PFSK-1 (cell line): ENCODE results near the gene NAALADL2.

ENCODE experiments used
- FOXP2 ChIP-seq: optimal IDR thresholded peaks from 2 replicates; pipeline ENCODE3; 2011; ENCODE audit warnings: borderline replicate concordance, control low read depth, inconsistent platforms; ENCODE audit not compliant: insufficient read depth; ENCODE audit errors: extremely low read length, extremely low read depth
- POLR2AphosphoS5 ChIP-seq: IDR thresholded peaks from 2 replicates; pipeline ENCODE4 v1.6.1; 2012; ENCODE audit warnings: low read depth, mild to moderate bottlenecking, control low read depth, low read length, moderate library complexity
- SIN3A ChIP-seq: IDR thresholded peaks from 2 replicates; pipeline ENCODE4 v1.6.1; 2012; ENCODE audit warnings: mild to moderate bottlenecking, low read length, moderate library complexity, borderline replicate concordance; ENCODE audit not compliant: insufficient read depth
- TAF1 ChIP-seq: IDR thresholded peaks from 2 replicates; pipeline ENCODE4 v1.6.1; 2012; ENCODE audit warnings: low read length, control low read depth, borderline replicate concordance; ENCODE audit not compliant: insufficient read depth
- TF ChIP-seq, protein P1 (sequence below), 2 experiments: IDR thresholded peaks; 2 replicates each; pipeline versions ENCODE4 v1.6.1 to v1.8.0; 2011 to 2012; ENCODE audit warnings: low read depth in 2 of 2, low read length in 2 of 2, control low read depth in 1 of 2, inconsistent platforms in 1 of 2, mild to moderate bottlenecking in 1 of 2, moderate library complexity in 1 of 2; ENCODE audit not compliant: insufficient read depth in 1 of 2

Gene NAALADL2

DNA sequence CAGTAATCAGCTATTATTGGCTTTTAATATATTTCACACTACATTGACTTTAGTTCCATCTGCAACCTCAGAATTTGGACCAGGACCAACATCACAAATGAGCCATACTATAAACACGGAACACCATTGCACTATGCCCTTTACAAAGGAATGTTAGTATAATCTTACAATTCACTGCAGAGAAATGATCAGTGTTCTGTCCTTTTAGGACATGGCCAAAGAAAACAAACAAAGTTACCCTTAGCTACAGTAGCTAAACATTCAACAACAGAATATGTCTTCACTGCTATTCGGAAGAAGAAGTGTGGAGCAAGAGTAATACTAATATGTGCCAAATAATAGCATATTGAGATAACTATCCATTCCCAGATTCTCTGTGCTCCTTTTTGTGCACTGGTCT lies 90.4 kb downstream of the NAALADL2 start:
- TF ChIP-seq, protein P1, sequence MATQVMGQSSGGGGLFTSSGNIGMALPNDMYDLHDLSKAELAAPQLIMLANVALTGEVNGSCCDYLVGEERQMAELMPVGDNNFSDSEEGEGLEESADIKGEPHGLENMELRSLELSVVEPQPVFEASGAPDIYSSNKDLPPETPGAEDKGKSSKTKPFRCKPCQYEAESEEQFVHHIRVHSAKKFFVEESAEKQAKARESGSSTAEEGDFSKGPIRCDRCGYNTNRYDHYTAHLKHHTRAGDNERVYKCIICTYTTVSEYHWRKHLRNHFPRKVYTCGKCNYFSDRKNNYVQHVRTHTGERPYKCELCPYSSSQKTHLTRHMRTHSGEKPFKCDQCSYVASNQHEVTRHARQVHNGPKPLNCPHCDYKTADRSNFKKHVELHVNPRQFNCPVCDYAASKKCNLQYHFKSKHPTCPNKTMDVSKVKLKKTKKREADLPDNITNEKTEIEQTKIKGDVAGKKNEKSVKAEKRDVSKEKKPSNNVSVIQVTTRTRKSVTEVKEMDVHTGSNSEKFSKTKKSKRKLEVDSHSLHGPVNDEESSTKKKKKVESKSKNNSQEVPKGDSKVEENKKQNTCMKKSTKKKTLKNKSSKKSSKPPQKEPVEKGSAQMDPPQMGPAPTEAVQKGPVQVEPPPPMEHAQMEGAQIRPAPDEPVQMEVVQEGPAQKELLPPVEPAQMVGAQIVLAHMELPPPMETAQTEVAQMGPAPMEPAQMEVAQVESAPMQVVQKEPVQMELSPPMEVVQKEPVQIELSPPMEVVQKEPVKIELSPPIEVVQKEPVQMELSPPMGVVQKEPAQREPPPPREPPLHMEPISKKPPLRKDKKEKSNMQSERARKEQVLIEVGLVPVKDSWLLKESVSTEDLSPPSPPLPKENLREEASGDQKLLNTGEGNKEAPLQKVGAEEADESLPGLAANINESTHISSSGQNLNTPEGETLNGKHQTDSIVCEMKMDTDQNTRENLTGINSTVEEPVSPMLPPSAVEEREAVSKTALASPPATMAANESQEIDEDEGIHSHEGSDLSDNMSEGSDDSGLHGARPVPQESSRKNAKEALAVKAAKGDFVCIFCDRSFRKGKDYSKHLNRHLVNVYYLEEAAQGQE (IDR thresholded peaks at IDR 0.05; ENCODE audit: insufficient read depth in 1 of 2, low read depth in 2 of 2, low read length in 2 of 2) = no peak
- TF ChIP-seq POLR2AphosphoS5 (no peak), SIN3A (no peak), TAF1 (no peak), FOXP2 (no peak)

DNA sequence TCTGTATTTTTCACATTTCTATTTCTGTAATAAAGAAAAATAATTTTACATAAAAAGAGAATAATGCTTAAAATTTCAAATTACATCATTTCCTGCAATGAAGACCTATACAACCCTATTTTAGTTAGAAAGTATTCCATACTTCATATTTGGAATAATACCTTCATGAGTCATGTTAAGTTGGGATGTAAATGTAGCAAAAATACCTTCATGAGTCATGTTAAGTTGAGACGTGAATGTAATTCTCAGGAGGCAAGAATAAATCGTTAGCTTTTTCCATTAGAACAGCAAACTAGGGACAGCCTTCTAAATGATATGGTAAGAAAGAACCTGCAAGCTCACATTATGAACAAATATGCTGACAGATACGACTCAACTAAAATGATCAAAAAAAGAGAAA lies 91.9 kb downstream of the NAALADL2 start:
- TF ChIP-seq FOXP2 (no peak), POLR2AphosphoS5 (no peak), SIN3A (no peak), TAF1 (no peak)
- TF ChIP-seq, protein P1 (IDR thresholded peaks at IDR 0.05; ENCODE audit: insufficient read depth in 1 of 2, low read depth in 2 of 2, low read length in 2 of 2) = no peak

DNA sequence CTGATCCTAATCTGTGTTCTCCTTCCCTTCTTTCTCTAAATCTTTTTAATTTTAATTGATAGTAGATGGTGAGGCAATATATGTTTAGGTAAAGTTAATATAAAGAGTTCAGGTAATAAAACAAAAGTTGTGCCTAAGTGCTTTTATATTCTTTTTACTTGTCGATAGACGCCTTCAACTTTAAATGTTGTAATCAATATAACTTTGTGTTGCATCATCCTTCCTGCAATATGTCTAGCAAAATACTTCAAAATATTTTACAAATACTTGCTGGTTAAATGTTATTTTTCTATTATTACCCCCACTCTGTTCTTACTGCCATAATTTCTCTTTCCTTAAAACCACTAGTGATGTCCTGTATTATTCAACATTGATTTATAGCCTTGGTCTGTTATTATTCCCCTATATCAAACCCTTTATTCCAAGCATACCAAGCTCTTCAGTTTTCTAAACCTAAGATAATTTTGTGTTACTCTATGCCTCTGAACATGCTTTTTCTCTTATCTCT lies 92.4 kb downstream of the NAALADL2 start:
- TF ChIP-seq SIN3A = no peak
- no peak for TF ChIP-seq POLR2AphosphoS5
- TF ChIP-seq, protein P1 (IDR thresholded peaks at IDR 0.05; ENCODE audit: insufficient read depth in 1 of 2, low read depth in 2 of 2, low read length in 2 of 2) = no peak
- TF ChIP-seq TAF1 = no peak
- no peak for TF ChIP-seq FOXP2

DNA sequence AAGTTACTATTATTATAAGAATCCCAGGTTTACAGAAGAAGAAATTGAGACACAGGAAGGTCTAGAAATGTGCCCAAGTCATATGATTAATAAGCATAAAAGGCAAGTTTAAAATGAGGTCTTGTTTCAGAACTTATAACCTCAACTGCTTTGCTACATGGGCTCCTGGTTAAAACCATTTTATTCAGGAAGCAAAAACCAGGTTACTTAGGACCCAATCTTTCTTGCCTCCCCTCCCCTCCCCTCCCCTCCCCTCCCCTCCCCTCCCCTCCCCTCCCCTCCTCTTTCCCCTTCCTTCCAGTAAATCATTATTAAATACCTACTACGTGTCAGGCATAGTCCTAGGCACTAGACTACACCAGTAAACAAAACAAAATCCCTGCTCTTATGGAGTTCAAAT lies 93.9 kb downstream of the NAALADL2 start:
- TF ChIP-seq FOXP2 (no peak), SIN3A (no peak), POLR2AphosphoS5 (no peak), TAF1 (no peak)

DNA sequence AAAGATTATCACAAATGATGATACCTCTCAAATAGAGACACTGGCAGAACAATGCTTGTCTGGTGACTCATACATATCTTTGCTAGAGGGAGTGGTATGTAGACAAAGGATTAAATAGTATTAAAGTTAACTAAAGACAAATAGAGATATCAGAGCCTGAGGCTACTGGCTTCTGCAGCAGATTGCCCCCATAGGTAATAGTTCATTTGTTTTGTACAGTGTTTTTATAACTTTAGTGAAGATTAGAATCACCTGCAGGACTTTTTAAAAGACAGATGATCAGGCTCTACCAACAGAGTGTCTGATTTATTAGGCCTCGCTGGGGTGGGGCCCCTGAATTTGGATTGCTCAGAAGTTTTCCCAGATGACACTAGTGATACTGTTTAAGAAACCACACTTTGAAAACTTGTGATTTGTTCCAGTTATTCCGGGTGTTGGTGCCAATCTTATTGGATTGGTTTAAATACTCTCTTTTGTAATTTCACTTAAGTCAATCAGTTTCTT lies 96.4 kb downstream of the NAALADL2 start:
- TF ChIP-seq POLR2AphosphoS5 (no peak), SIN3A (no peak), TAF1 (no peak)

DNA sequence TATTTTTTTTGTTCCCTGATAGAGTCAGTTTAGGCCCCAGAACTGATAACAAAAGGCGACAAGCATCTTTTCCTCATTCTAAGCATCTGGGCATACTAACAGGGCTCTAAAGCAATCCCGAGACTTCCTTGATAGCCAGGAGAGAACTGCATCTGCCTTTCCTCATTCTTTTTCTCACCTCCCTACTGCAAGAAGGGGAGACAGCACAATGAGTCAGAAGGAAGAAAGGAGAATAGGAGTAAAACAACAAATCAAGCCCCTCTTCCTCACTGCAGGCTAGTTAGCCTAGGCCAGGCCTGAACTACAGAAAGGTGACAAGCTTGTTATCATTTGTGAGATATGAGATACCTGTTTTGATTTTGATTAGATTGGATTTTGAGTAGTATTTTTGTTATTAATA lies 97.9 kb downstream of the NAALADL2 start:
- TF ChIP-seq POLR2AphosphoS5 = no peak
- TF ChIP-seq TAF1 = no peak
- TF ChIP-seq, protein P1 (IDR thresholded peaks at IDR 0.05; ENCODE audit: insufficient read depth in 1 of 2, low read depth in 2 of 2, low read length in 2 of 2) = no peak
- TF ChIP-seq FOXP2 = no peak
- TF ChIP-seq SIN3A = no peak
